Uterus (tissue), 4 donors: Measurements from ENCODE around the gene CNTD1. TPM values are rescaled to one million over a fixed set of nuclear protein-coding genes. Genes with fewer than 3 reads are reported as not detected.
A peak's percentile ranks its signal among the peaks of the same experiment; 100 is the strongest.
"Not testable (repeated sequence)": the region's sequence is repeated elsewhere in the genome, so short reads cannot be mapped to it uniquely, and the experiment has no call there.

Experiments
- DNase-seq, 2 donors: peaks; one replicate each; pipeline ENCODE4 v3.0.0-alpha.2; 2019 to 2020
- H3K27ac ChIP-seq, 2 donors: fragments of 200-600 bp; sonication (generic); 1 replicate in 1 of 2; 2 replicates in 1 of 2; pipeline ENCODE4 v1.5.1; 2016 to 2018
- H3K27me3 ChIP-seq, 2 donors: fragments of 200-600 bp; sonication (generic); one replicate each; pipeline ENCODE4 v1.5.1; 2018 to 2019; ENCODE audit warnings: control low read depth in 1 of 2
- H3K36me3 ChIP-seq, 2 donors: fragments of 200-600 bp; sonication (generic); one replicate each; pipeline ENCODE4 v1.5.1; 2019; ENCODE audit warnings: control low read depth in 1 of 2
- H3K4me1 ChIP-seq, 2 donors: fragments of 200-600 bp; sonication (generic); one replicate each; pipeline ENCODE4 v1.5.1; 2018 to 2019; ENCODE audit warnings: control low read depth in 1 of 2
- H3K4me3 ChIP-seq, 2 donors: fragments of 200-600 bp; sonication (generic); 1 replicate in 1 of 2; 2 replicates in 1 of 2; pipeline ENCODE4 v1.5.1; 2018 to 2019; ENCODE audit warnings: mild to moderate bottlenecking in 1 of 2
- H3K9me3 ChIP-seq, 2 donors: fragments of 200-600 bp; sonication (generic); one replicate each; pipeline ENCODE4 v1.5.1; 2019; ENCODE audit warnings: control low read depth in 1 of 2
- POLR2A ChIP-seq, 2 donors: fragments of 450-650 bp; IDR thresholded peaks; one replicate each; pipeline ENCODE4 v1.6.1; 2016; ENCODE audit warnings: antibody characterized with exemption in 2 of 2, mild to moderate bottlenecking in 1 of 2, moderate library complexity in 1 of 2
- intact Hi-C: fragments of 100-400 bp; cut with DNase I; formaldehyde crosslinking; loops from one replicate; pipeline ENCODE4 v1.15.1; 2023; ENCODE audit warnings: low total_unique reads
- total RNA-seq, 4 donors: library from RNA; depleted of rRNA in 3 of 4; stranded (reverse); fragments of >200 nt in 3 of 4; gene quantifications; one replicate each; pipeline versions ENCODE4 v1.1.0 to v1.2.4, GENCODE V29; 2014 to 2023
- TF ChIP-seq, protein P1 (sequence below), 4 experiments: fragments of 200-600 bp in 2 of 4; fragments of 450-650 bp in 2 of 4; sonication (generic) in 2 of 4; IDR thresholded peaks; one replicate each; pipeline ENCODE4 v1.5.1; 2016 to 2019; ENCODE audit warnings: antibody characterized with exemption in 4 of 4, mild to moderate bottlenecking in 2 of 4, moderate library complexity in 1 of 4
- donor health status: DM: yes; HTN: yes; CAD: no.

The CNTD1 gene
- total RNA-seq, 4 donors from 2014 or later = 0.69 to 1.2 TPM; not detected in 2

- intact Hi-C loops = no loop called here
- no peak for DNase-seq
- Histone ChIP-seq H3K9me3 (no peaks in the 10 kb centered on the region), H3K4me1 (no peaks in the 10 kb centered on the region), H3K27me3 (no peaks in the 10 kb centered on the region), H3K4me3 (peak overlapping the region; percentile 19 to 31), H3K27ac (peak overlapping the region; percentile 77 to 79), H3K36me3 (no peaks in the 10 kb centered on the region)
- TF ChIP-seq POLR2A (IDR thresholded peaks at IDR 0.05) = no peak
- TF ChIP-seq, protein P1, sequence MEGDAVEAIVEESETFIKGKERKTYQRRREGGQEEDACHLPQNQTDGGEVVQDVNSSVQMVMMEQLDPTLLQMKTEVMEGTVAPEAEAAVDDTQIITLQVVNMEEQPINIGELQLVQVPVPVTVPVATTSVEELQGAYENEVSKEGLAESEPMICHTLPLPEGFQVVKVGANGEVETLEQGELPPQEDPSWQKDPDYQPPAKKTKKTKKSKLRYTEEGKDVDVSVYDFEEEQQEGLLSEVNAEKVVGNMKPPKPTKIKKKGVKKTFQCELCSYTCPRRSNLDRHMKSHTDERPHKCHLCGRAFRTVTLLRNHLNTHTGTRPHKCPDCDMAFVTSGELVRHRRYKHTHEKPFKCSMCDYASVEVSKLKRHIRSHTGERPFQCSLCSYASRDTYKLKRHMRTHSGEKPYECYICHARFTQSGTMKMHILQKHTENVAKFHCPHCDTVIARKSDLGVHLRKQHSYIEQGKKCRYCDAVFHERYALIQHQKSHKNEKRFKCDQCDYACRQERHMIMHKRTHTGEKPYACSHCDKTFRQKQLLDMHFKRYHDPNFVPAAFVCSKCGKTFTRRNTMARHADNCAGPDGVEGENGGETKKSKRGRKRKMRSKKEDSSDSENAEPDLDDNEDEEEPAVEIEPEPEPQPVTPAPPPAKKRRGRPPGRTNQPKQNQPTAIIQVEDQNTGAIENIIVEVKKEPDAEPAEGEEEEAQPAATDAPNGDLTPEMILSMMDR (IDR thresholded peaks at IDR 0.05) = no peak
Observed at GRCh38 chr17:42853597-42853967, 54.9 kb downstream of the CNTD1 start.

GRCh38 chr17:42853968-42854790, 55.5 kb downstream of the CNTD1 start:
- H3K27me3 ChIP-seq = no peaks in the 10 kb centered on the region
- H3K36me3 ChIP-seq = no peaks in the 10 kb centered on the region
- peak overlapping the region; percentile 77 to 79 for H3K27ac ChIP-seq
- peak overlapping the region; percentile 19 to 31 for H3K4me3 ChIP-seq
- H3K4me1 ChIP-seq = no peaks in the 10 kb centered on the region
- DNase-seq = no peak
- no peak for TF ChIP-seq POLR2A (IDR thresholded peaks at IDR 0.05)
- TF ChIP-seq, protein P1 (IDR thresholded peaks at IDR 0.05) = no peak
- H3K9me3 ChIP-seq = no peaks in the 10 kb centered on the region
- intact Hi-C loops = no loop called here

DNA sequence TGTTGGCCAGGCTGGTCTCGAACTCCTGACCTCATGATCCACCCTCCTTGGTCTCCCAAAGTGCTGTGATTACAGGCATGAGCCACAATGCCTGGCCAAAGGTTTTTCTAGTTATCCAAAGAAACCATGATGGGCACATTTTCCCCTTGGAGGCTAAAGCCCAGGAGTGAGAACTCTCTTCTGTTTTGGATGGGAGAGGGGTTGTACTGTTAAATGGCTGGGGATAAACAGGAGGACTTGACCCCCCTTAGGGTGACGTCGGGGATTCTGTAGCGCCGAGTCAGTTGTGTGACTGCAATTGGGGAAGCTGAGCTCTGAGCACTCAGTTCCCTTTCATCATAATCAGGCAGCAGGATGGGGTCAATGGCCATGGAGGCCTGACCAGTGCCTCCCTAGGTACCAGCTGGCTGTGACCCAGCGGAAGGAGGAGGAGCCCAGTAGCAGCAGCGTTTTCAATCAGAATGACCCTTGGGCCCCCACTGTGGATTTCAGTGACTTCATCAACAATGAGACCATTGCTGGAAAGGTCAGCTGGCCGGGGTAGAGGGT, 56.5 kb downstream of the CNTD1 start:
- no peak for DNase-seq
- no peaks in the 10 kb centered on the region for H3K36me3 ChIP-seq
- H3K27ac ChIP-seq = peak overlapping the region in 1 of 2 donors; percentile 79
- TF ChIP-seq, protein P1 (IDR thresholded peaks at IDR 0.05) = no peak
- no peak for TF ChIP-seq POLR2A (IDR thresholded peaks at IDR 0.05)
- no peaks in the 10 kb centered on the region for H3K9me3 ChIP-seq
- no peak overlapping the region for H3K4me3 ChIP-seq
- no peaks in the 10 kb centered on the region for H3K4me1 ChIP-seq
- no peaks in the 10 kb centered on the region for H3K27me3 ChIP-seq
- intact Hi-C loops = no loop called here

DNA sequence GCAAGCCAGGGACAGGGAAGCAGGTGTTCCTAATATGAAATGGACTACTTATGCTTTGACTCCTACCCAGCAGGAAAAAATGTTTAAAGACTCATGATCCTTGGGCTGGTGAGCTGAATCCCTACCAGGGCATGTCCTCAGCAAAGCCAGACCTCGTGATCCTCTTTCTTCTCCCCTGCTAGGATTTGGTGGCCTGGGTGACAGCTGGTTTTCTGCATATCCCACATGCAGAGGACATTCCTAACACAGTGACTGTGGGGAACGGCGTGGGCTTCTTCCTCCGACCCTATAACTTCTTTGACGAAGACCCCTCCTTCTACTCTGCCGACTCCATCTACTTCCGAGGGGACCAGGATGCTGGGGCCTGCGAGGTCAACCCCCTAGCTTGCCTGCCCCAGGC, 57.4 kb downstream of the CNTD1 start:
- not testable (repeated sequence) for H3K27ac ChIP-seq

GRCh38 chr17:42856516-42856915, 57.9 kb downstream of the CNTD1 start:
- H3K9me3 ChIP-seq, H3K27me3 ChIP-seq, H3K36me3 ChIP-seq, H3K4me1 ChIP-seq, DNase-seq, H3K27ac ChIP-seq, intact Hi-C loops, H3K4me3 ChIP-seq: not testable (repeated sequence)

More for the DNA sequence above, 57.4 kb downstream of the CNTD1 start:
- H3K4me1 ChIP-seq, DNase-seq, intact Hi-C loops, H3K9me3 ChIP-seq, H3K27me3 ChIP-seq, H3K36me3 ChIP-seq, H3K4me3 ChIP-seq: not testable (repeated sequence)

- H3K36me3 ChIP-seq = no peaks in the 10 kb centered on the region
- no peaks in the 10 kb centered on the region for H3K4me1 ChIP-seq
- H3K27me3 ChIP-seq = no peaks in the 10 kb centered on the region
- H3K4me3 ChIP-seq = no peak overlapping the region
- no peak overlapping the region for H3K27ac ChIP-seq
- intact Hi-C loops = no loop called here
- TF ChIP-seq POLR2A (IDR thresholded peaks at IDR 0.05) = no peak
- TF ChIP-seq, protein P1 (IDR thresholded peaks at IDR 0.05) = no peak
- no peak for DNase-seq
- no peaks in the 10 kb centered on the region for H3K9me3 ChIP-seq
Observed at GRCh38 chr17:42857389-42857788, 58.7 kb downstream of the CNTD1 start.
